SJSA1 (cell line): Measurements from ENCODE around the gene KIAA1328. TPM values are rescaled to one million over a fixed set of nuclear protein-coding genes. Genes with fewer than 3 reads are reported as not detected.

Source experiments
- DNase-seq, 2 experiments: peaks; one replicate each; pipeline ENCODE4 v3.0.0-alpha.2; 2015 to 2020; ENCODE audit warnings: low spot score in 2 of 2, low read depth in 1 of 2
- H3K27ac ChIP-seq: fragments of 250-450 bp; sonication (Bioruptor Pico); 2 replicates; pipeline ENCODE4 v1.5.1; 2020; ENCODE audit warnings: mild to moderate bottlenecking, moderate library complexity
- H3K27me3 ChIP-seq: fragments of 250-450 bp; sonication (Bioruptor Pico); replicated peaks from 2 replicates; pipeline ENCODE4 v1.5.1; 2020; ENCODE audit warnings: mild to moderate bottlenecking, moderate library complexity
- H3K36me3 ChIP-seq: fragments of 250-450 bp; sonication (Bioruptor Pico); 2 replicates; pipeline ENCODE4 v1.5.1; 2020; ENCODE audit warnings: mild to moderate bottlenecking
- H3K4me1 ChIP-seq: fragments of 250-450 bp; sonication (Bioruptor Pico); replicated peaks from 2 replicates; pipeline ENCODE4 v1.6.1; 2021; ENCODE audit warnings: mild to moderate bottlenecking
- H3K4me3 ChIP-seq: fragments of 250-450 bp; sonication (Bioruptor Pico); 2 replicates; pipeline ENCODE4 v1.5.1; 2020; ENCODE audit warnings: mild to moderate bottlenecking
- H3K9me3 ChIP-seq: fragments of 250-450 bp; sonication (Bioruptor Pico); replicated peaks from 2 replicates; pipeline ENCODE4 v1.5.1; 2020; ENCODE audit warnings: mild to moderate bottlenecking
- total RNA-seq: library from RNA; depleted of rRNA; stranded (reverse); fragments of >200 nt; shearing (Covaris generic); gene quantifications from 2 replicates; pipeline ENCODE4 v1.2.3, GENCODE V29; 2014

The KIAA1328 gene
- total RNA-seq, 1 experiment from 2014 or later, result 7.9 TPM

DNA sequence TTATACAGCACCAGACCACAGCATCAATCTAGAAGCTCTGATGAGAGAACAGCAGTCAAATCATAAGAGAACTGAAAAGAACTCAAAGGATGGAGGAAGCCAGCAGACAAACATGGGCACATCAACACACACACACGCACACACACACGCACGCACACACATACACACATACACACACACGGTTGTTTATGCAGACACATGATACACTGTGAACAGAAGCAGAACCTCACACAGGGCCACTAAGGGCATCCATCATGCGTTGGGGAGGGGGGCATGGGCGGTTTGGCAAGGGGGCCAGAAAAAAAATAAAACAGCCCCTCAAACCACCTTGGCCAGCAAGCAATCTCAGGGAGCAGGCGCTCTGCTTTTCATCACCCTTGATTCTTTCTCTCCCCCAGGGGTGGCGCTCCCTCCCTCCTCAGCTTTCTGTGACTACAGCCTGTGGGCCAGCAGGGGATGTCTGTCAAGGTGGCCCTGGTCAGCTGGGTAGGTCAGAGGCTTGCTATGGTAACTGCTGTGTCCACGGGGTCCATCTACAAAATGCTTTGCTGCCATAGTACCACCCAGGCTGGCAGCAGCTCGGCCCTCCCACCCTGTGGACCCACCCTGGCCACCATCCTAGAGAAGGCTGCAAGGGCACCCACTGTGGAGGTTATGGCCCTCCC is 418.7 kb downstream of the KIAA1328 start:
- Histone ChIP-seq H3K27me3 (no peaks in the 10 kb centered on the region), H3K4me1 (no peaks in the 10 kb centered on the region), H3K4me3 (no peak overlapping the region), H3K27ac (no peak overlapping the region), H3K36me3 (no peaks in the 10 kb centered on the region), H3K9me3 (no peaks in the 10 kb centered on the region)
- DNase-seq, result no peak

DNA sequence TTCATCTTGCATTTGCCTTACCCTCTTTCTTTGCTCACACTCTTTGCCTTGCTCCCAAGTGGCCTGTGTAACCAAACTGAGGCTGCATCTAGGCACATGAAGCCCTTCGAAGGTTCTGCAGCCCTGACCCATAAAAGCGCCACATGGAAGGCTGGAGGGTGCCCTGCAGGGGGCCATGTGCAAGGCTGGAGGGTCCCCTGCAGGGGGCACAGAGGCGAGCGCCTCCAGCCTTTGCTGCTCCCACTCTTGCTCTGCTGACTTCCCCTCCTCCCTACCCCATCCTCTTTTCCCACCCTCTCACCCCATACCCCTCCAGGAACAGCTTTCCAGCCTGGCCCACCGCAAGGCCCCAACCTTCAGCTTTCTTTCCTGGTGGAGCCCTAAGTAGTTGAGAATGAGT is 419.4 kb downstream of the KIAA1328 start:
- Histone ChIP-seq H3K4me1 (no peaks in the 10 kb centered on the region), H3K27me3 (no peaks in the 10 kb centered on the region), H3K9me3 (no peaks in the 10 kb centered on the region), H3K27ac (no peak overlapping the region), H3K4me3 (no peak overlapping the region), H3K36me3 (no peaks in the 10 kb centered on the region)
- no peak for DNase-seq

DNA sequence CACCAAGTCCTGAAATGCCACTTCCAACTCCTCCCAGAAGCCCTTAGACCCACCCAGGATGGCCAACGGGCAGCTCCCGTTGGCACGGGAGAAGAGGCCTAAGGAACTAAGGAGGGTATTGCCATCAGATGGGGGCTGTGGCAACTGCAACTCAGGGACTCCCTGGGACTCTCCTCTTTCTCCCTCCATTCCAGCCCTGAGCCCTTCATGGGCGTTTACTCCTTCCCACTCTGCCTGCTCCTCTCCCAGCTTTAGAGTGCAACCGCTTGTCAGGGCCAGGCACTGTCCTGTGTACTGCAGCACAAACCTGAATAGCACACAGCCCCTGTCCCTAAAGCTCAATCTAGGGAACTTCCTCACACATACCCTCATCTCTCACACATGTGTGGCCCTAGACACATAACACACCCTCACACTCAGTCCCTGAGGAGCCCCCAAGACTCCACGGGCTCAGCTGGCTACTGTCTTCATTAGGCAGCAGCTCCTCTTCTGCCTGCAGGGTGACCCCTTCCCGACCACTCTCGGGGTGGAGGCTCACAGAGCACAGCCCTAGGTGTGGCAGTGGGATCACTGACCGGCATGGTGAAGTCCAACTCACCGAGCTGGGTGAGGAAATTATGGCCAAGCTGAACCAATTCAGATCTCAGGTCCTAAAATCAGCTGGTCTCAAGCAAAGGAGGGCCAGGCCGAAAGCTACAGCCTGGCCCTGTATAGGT is 420.4 kb downstream of the KIAA1328 start:
- no peaks in the 10 kb centered on the region for H3K9me3 ChIP-seq
- DNase-seq, result no peak
- no peaks in the 10 kb centered on the region for H3K27me3 ChIP-seq
- H3K27ac ChIP-seq, result no peak overlapping the region
- no peaks in the 10 kb centered on the region for H3K4me1 ChIP-seq
- H3K4me3 ChIP-seq, result no peak overlapping the region
- H3K36me3 ChIP-seq, result no peaks in the 10 kb centered on the region

DNA sequence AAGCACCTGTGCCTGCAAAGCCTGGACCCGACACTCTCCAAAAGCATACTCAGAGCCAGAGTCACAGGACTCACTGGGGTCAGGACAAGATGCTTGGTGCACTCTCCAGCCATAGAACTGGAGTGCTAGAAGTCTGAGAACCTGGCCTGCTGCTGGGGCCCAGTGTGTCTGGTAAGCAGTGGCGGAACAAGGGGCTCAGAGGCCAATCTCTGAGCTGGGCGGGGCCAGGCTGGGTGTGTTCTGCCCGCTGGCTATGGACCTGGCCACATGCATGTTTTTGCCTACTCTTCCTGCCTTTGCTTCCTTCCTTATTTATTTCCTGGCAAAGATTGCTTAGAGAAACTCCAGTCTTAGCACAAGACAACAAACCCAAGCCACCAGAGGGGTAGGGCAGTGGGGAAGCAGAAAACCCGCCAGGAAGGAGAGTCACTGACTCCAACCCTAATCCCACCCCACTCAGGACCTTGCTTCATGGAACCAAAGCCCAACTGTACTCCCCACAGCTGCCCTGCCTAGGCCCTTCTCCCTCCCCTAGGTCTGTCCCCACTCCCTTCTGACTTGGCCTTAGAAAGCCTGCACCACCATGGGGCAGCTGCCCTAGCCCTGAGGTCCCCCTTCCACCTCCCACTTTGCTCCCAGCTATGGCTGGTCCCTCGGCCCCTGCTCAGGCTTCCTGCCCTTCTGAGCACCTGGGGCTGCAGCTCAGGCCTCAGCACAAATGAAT is 421.1 kb downstream of the KIAA1328 start:
- Histone ChIP-seq H3K4me1 (no peaks in the 10 kb centered on the region), H3K36me3 (no peaks in the 10 kb centered on the region), H3K27ac (no peak overlapping the region), H3K27me3 (no peaks in the 10 kb centered on the region), H3K4me3 (no peak overlapping the region), H3K9me3 (no peaks in the 10 kb centered on the region)
- DNase-seq, result no peak

DNA sequence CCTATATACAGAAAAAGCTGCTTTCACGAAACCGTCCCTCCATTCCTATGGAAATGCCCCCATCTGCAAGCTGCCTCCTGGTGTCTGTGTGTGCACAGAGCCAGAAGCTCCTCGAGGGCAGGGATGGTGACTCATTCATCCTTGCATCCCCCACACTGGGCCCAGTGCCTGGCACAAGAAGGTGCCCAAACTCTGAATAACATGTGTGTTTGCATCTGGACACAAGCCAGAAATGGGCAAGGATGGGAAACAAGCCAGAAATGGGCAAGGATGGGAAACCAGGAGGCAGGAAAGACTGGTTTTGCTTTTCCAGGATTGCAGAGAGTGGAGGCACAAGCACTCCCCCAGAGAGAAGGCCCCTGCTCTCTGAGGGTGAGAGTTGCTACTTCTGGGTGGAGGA is 422.8 kb downstream of the KIAA1328 start:
- Histone ChIP-seq H3K27ac (no peak overlapping the region), H3K4me3 (no peak overlapping the region), H3K27me3 (no peaks in the 10 kb centered on the region), H3K36me3 (no peaks in the 10 kb centered on the region), H3K9me3 (no peaks in the 10 kb centered on the region), H3K4me1 (no peaks in the 10 kb centered on the region)
- no peak for DNase-seq

DNA sequence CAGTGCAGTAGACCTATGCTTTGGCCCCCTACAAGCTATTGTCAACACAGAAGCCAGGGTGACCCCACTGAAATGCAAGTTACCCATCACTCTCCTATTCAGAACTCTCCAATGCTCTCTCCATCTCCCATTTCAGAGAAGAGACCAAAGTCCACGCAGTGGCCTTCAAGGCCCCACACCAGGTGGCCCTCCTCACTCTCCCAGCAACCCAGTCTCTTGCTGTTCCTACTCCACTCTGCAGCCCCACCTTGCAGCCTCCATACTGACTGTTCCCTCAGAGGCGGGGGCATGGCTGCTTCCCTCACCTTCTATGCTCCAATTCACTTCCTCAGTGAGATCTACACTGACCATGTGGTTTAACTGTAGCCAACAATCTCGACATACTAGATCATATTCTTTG is 423.4 kb downstream of the KIAA1328 start:
- H3K9me3 ChIP-seq, result no peaks in the 10 kb centered on the region
- no peaks in the 10 kb centered on the region for H3K36me3 ChIP-seq
- DNase-seq, result no peak
- no peak overlapping the region for H3K4me3 ChIP-seq
- no peaks in the 10 kb centered on the region for H3K4me1 ChIP-seq
- 0 out of 2 replicates have a peak, but pooled peaks cover 5% of the 10 kb centered on the region for H3K27me3 ChIP-seq
- H3K27ac ChIP-seq, result no peak overlapping the region

DNA sequence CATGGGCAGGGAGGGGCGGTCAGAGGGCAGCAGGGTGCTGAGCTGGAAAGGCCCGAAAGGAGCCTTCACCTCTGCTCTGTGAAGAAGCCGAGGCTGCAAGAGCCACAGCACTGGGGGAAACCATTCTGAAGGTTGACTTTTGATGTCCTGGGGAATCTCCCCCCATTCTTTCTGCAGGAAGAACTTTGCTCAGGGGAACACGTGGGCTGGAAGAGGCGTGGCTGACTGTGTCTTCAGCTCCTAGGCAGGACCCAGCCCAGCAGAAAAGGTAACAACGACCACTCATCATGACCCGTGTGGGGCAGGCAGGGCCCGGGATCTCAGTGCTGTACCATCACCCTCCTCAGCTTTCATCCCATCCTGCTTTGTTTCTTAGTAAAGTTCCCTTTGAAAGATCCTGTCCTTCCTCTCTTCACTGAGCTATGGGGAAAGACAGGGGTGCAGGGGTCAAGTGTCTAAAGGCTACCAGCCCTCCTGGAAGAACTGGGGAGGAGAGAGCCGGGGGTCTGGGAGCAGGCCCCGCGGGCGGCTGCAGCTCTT is 424.0 kb downstream of the KIAA1328 start:
- Histone ChIP-seq H3K4me3 (no peak overlapping the region), H3K4me1 (no peaks in the 10 kb centered on the region), H3K27ac (no peak overlapping the region), H3K27me3 (0 out of 2 replicates have a peak, but pooled peaks cover 5% of the 10 kb centered on the region), H3K9me3 (no peaks in the 10 kb centered on the region), H3K36me3 (no peaks in the 10 kb centered on the region)
- no peak for DNase-seq

DNA sequence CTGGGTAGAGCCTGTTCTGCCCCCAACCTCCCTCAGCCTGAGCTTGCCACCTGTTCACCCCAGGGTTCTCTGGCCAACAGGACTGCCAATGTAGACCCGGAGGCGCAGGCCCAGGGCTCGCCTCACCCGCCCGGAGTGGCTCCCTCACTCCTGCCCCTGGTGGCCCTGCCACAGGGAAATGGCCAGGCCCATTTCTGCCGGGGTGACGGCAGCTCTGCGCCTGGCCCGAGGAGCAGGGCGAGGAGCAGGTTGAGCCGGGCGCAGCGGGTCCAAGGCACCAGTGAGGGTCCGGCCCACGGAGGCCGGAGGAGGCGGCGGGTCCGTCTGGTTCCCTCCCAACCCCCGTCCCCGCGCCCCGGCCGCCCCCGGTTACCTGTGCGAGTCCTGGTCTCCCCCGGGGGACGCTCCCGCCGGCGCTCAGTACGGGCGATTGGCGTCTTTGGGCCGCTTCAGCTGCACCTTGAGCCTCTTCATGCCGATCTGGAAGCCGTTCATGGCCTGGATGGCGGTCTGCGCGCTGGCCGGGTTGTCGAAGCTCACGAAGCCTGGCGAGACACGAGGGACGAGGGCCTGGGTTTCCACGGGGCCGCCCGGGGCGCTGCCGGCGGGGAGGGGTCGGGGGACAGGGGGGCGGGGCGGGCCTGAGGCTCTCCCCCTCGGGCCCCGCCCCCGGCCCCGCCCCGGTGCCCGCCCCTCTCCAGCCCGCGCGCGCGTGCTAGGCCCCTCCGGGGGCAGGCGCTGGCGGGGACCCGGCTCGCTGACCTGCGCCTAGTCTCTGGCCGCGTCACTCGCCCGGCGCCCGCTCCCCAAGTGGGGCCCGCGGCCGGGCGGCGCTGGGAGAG is 424.7 kb downstream of the KIAA1328 start:
- 0 out of 2 replicates have a peak, but pooled peaks cover 5% of the 10 kb centered on the region for H3K27me3 ChIP-seq

DNA sequence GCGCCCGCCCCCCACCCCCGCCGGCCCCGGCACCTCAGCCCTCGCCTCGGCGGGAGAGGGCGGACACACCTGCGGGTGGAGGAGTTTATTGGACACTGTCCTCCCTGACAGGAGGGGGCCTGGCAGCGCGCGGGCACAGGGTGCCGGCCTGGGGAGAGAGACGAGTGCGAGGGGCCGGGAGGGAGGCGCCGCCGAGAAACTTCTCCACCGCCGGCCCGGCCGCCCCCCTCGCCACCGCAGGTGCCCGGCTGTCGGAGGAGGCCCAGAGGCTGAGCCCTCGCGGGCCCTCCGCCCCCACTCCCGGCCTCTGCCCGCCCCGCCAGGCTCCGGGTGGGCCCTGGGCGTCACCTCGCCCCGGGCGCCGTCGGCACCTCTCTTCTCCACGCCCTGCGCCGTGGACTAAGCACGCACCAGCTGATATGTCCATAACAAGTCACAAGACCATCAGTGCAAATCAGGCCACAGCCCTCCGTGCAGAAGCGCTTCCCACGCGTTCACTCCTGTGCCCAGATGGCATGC is 425.4 kb downstream of the KIAA1328 start:
- Histone ChIP-seq H3K27ac (no peak overlapping the region), H3K9me3 (no peaks in the 10 kb centered on the region), H3K27me3 (0 out of 2 replicates have a peak, but pooled peaks cover 5% of the 10 kb centered on the region), H3K36me3 (no peaks in the 10 kb centered on the region), H3K4me1 (no peaks in the 10 kb centered on the region), H3K4me3 (no peak overlapping the region)
- DNase-seq, result no peak

More for the DNA sequence above, 424.7 kb downstream of the KIAA1328 start:
- DNase-seq, result no peak
- Histone ChIP-seq H3K4me3 (no peak overlapping the region), H3K4me1 (no peaks in the 10 kb centered on the region), H3K27ac (no peak overlapping the region), H3K9me3 (no peaks in the 10 kb centered on the region), H3K36me3 (no peaks in the 10 kb centered on the region)

DNA sequence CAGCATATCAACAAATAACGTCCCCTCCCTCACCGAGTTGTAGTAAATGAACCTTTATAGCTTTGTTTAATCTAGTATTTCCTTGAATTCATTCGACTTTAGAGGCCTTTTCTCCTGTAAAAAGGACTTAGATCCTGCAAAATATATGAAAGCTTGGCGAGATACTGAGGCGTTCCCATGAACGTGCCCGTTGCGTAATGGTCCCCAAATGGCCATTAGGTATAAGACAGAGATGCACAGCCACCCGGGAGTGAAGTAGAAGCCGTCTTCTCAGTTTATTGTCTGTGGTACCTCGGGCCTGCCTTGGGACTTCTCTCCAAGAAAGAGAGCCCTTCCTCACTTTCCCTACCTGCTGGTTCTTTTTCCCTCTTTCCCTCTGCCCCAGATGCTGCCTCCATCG is 426.0 kb downstream of the KIAA1328 start:
- Histone ChIP-seq H3K9me3 (no peaks in the 10 kb centered on the region), H3K27ac (no peak overlapping the region), H3K27me3 (0 out of 2 replicates have a peak, but pooled peaks cover 5% of the 10 kb centered on the region), H3K4me3 (no peak overlapping the region), H3K4me1 (no peaks in the 10 kb centered on the region), H3K36me3 (no peaks in the 10 kb centered on the region)
- DNase-seq, result no peak

DNA sequence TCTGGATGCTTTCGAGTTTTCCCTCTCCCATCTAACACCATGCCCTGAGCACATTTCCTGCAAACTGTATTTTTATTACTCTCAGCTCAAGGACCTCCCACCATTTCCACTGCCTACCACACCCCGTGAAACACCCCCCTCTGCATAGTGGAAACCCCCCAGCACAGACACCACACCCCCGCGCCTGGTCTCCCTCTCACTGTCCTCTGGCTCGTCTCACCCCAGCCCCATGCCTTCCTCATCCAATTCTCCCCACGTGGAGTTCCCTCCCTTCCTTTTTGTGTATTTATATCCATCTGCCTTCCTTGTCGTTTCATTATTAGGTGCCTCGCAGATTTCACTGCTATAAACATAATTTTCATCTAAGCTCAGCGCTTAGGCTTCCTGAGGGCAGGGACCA is 429.2 kb downstream of the KIAA1328 start:
- Histone ChIP-seq H3K27ac (no peak overlapping the region), H3K4me1 (no peaks in the 10 kb centered on the region), H3K9me3 (no peaks in the 10 kb centered on the region), H3K36me3 (no peaks in the 10 kb centered on the region), H3K4me3 (no peak overlapping the region), H3K27me3 (0 out of 2 replicates have a peak, but pooled peaks cover 5% of the 10 kb centered on the region)
- DNase-seq, result no peak

DNA sequence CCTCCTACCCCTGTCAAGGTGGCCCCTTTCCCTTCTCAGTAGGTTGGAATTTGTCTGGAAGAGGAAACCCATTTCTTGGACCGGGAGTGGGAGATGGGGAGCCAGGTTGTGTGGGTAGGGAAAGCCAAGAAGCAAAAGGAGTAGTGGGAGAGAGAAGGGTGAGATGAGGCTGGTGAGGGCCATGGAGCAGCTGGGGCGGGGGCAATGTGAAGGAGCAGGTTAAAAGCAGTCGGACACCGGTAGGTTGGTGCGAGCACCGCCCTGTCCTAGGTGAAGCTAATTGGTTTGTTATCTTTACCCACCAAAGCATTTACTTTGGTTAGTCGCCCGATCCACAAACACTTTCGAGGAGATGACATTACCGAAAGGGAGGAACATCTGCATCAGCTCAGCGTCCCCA is 429.9 kb downstream of the KIAA1328 start:
- no peak for DNase-seq
- Histone ChIP-seq H3K27ac (no peak overlapping the region), H3K4me3 (no peak overlapping the region), H3K4me1 (no peaks in the 10 kb centered on the region), H3K36me3 (no peaks in the 10 kb centered on the region), H3K27me3 (0 out of 2 replicates have a peak, but pooled peaks cover 5% of the 10 kb centered on the region), H3K9me3 (no peaks in the 10 kb centered on the region)

DNA sequence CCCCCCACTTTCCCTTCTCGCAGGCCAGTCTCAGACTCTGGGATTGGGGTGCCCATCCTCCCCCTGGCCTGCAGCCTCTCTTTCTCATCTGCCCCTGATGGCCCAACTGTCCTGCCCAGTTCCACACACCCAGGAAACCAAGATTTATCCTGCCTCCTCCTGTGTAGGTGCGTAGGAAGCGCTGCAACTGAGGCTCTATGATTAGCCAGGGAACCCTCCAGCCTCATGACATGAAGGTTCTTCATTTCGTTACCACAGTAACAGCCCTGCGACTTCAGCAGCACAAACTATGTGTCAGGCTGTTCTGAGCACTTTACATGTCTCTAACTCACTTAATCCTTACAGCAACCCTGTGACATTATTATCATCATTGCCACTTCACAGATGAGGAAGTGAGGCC is 430.8 kb downstream of the KIAA1328 start:
- H3K27me3 ChIP-seq, result 0 out of 2 replicates have a peak, but pooled peaks cover 5% of the 10 kb centered on the region
- no peaks in the 10 kb centered on the region for H3K36me3 ChIP-seq
- no peak for DNase-seq
- no peaks in the 10 kb centered on the region for H3K4me1 ChIP-seq
- no peak overlapping the region for H3K4me3 ChIP-seq
- no peak overlapping the region for H3K27ac ChIP-seq
- H3K9me3 ChIP-seq, result no peaks in the 10 kb centered on the region
